ENCODE results near the gene KCTD21.

Gene KCTD21

GRCh38 chr11:78170874-78171549, 17.4 kb downstream of the KCTD21 start:
- DNase-seq = no peak

- DNase-seq = no peak
These were observed 18.0 kb downstream of the KCTD21 start for GRCh38 chr11:78170413-78170812.

- no peak for DNase-seq
These were observed 19.6 kb downstream of the KCTD21 start for GRCh38 chr11:78168539-78169477.

GRCh38 chr11:78166855-78167469, 21.5 kb downstream of the KCTD21 start:
- no peak for DNase-seq

GRCh38 chr11:78164471-78164870, 24.0 kb downstream of the KCTD21 start:
- no peak for DNase-seq

- no peak for DNase-seq
These were observed 24.6 kb downstream of the KCTD21 start for GRCh38 chr11:78163828-78164227.

- DNase-seq = no peak
These were observed 26.5 kb downstream of the KCTD21 start for GRCh38 chr11:78161962-78162371.

- no peak for DNase-seq
These were observed 27.1 kb downstream of the KCTD21 start for GRCh38 chr11:78161346-78161745.

GRCh38 chr11:78160557-78160956, 27.9 kb downstream of the KCTD21 start:
- DNase-seq = no peak

GRCh38 chr11:78158987-78159652, 29.3 kb downstream of the KCTD21 start:
- no peak for DNase-seq

- DNase-seq = no peak
These were observed 32.1 kb downstream of the KCTD21 start for GRCh38 chr11:78156127-78156844.

GRCh38 chr11:78151804-78152203, 36.6 kb downstream of the KCTD21 start:
- no peak for DNase-seq

- no peak for DNase-seq
These were observed 37.7 kb downstream of the KCTD21 start for GRCh38 chr11:78150754-78151153.

GRCh38 chr11:78150346-78150745, 38.1 kb downstream of the KCTD21 start:
- no peak for DNase-seq

- no peak for DNase-seq
These were observed 38.8 kb downstream of the KCTD21 start for GRCh38 chr11:78149646-78150045.

GRCh38 chr11:78147807-78148206, 40.6 kb downstream of the KCTD21 start:
- DNase-seq = no peak

- DNase-seq = no peak
These were observed 42.9 kb downstream of the KCTD21 start for GRCh38 chr11:78145511-78146025.

- DNase-seq = no peak
These were observed 47.9 kb downstream of the KCTD21 start for GRCh38 chr11:78140392-78141077.

GRCh38 chr11:78139422-78140391, 48.7 kb downstream of the KCTD21 start, which contains the start of gene ALG8:
ALG8 (minus strand) TSS chr11:78139626; CDS start chr11:78139588, 38 bp downstream.
- peak; percentile 95 for DNase-seq
